Neural cell (in vitro differentiated cells): ENCODE results near the gene RNF7. TPM values are rescaled to one million over a fixed set of nuclear protein-coding genes. Genes with fewer than 3 reads are reported as not detected.

Experiments
- H2AFZ ChIP-seq: fragments of 200-600, 300-800 bp; sonication (generic), shearing (Covaris generic); 2 replicates; pipeline ENCODE4 v1.6.0; 2014; ENCODE audit warnings: low read depth, mild to moderate bottlenecking, antibody characterized with exemption, low read length, moderate library complexity
- H3F3A ChIP-seq: fragments of 200-600 bp; shearing (Covaris generic); 2 replicates; pipeline ENCODE4 v1.6.1; 2016; ENCODE audit warnings: mild to moderate bottlenecking, moderate library complexity, mixed read lengths, antibody characterized with exemption, low read length; ENCODE audit not compliant: insufficient read depth, poor library complexity, severe bottlenecking
- H3K27ac ChIP-seq: fragments of 200-600, 300-800 bp; sonication (generic), shearing (Covaris generic); 2 replicates; pipeline ENCODE4 v1.5.1; 2014; ENCODE audit warnings: mild to moderate bottlenecking, low read length, moderate library complexity
- H3K27me3 ChIP-seq: fragments of 300-800, 200-600 bp; sonication (generic), shearing (Covaris generic); 2 replicates; pipeline ENCODE4 v1.6.0; 2014; ENCODE audit warnings: mild to moderate bottlenecking, low read depth, low read length, moderate library complexity; ENCODE audit not compliant: insufficient read depth
- H3K36me3 ChIP-seq: fragments of 300-800, 200-600 bp; sonication (generic), shearing (Covaris generic); 2 replicates; pipeline ENCODE4 v1.5.1; 2014; ENCODE audit warnings: mild to moderate bottlenecking, antibody characterized with exemption, low read length, moderate library complexity; ENCODE audit not compliant: insufficient read depth
- H3K4me2 ChIP-seq: fragments of 300-800, 200-600 bp; sonication (generic), shearing (Covaris generic); 2 replicates; pipeline ENCODE4 v1.6.0; 2014; ENCODE audit warnings: mild to moderate bottlenecking, low read length
- H3K4me3 ChIP-seq: fragments of 300-800, 200-600 bp; sonication (generic), shearing (Covaris generic); 2 replicates; pipeline ENCODE4 v1.5.1; 2014; ENCODE audit warnings: mild to moderate bottlenecking, low read length, moderate library complexity
- H3K79me2 ChIP-seq: fragments of 200-600 bp; shearing (Covaris generic); replicated peaks from 2 replicates; pipeline ENCODE4 v1.6.0; 2014; ENCODE audit warnings: mild to moderate bottlenecking, low read length, moderate library complexity; ENCODE audit not compliant: insufficient read depth
- H3K9ac ChIP-seq: fragments of 300-800, 200-600 bp; sonication (generic), shearing (Covaris generic); 2 replicates; pipeline ENCODE4 v1.6.1; 2016; ENCODE audit warnings: mild to moderate bottlenecking, low read length, mixed read lengths
- H3K9me2 ChIP-seq: fragments of 200-600 bp; shearing (Covaris generic); 2 replicates; pipeline ENCODE4 v1.6.1; 2016; ENCODE audit warnings: mild to moderate bottlenecking, low read length, mixed read lengths; ENCODE audit not compliant: insufficient read depth
- H3K9me3 ChIP-seq: fragments of 200-600, 300-800 bp; sonication (generic), shearing (Covaris generic); 2 replicates; pipeline ENCODE4 v1.6.1; 2016; ENCODE audit warnings: mild to moderate bottlenecking, mixed run types, low read length, moderate library complexity, mixed read lengths
- H4K20me1 ChIP-seq: fragments of 200-600 bp; shearing (Covaris generic); 2 replicates; pipeline ENCODE4 v1.6.1; 2016; ENCODE audit warnings: mild to moderate bottlenecking, mixed run types; ENCODE audit not compliant: insufficient read depth
- CTCF ChIP-seq: fragments of 450-650 bp; IDR thresholded peaks from 2 replicates; pipeline ENCODE4 v1.5.1; 2014; ENCODE audit warnings: antibody characterized with exemption, mild to moderate bottlenecking, moderate library complexity; ENCODE audit not compliant: poor library complexity, severe bottlenecking
- EP300 ChIP-seq: fragments of 450-650 bp; conservative IDR thresholded peaks from 2 replicates; pipeline ENCODE4 v1.6.1; 2014; ENCODE audit warnings: antibody characterized with exemption, mild to moderate bottlenecking, moderate library complexity; ENCODE audit not compliant: poor library complexity, severe bottlenecking
- EZH2 ChIP-seq: fragments of 200-600, 300-800 bp; shearing (Covaris generic), sonication (generic); IDR thresholded peaks from 2 replicates; pipeline ENCODE4 v1.6.1; 2014; ENCODE audit warnings: antibody characterized with exemption, low read length, borderline replicate concordance, mild to moderate bottlenecking; ENCODE audit not compliant: insufficient read depth, poor library complexity, severe bottlenecking
- MXI1 ChIP-seq: fragments of 450-650 bp; conservative IDR thresholded peaks from 2 replicates; pipeline ENCODE4 v1.6.1; 2014; ENCODE audit warnings: antibody characterized with exemption, mild to moderate bottlenecking; ENCODE audit not compliant: poor library complexity, severe bottlenecking
- POLR2AphosphoS5 ChIP-seq: IDR thresholded peaks from 2 replicates; pipeline ENCODE4 v1.6.1; 2012
- RAD21 ChIP-seq: fragments of 450-650 bp; conservative IDR thresholded peaks from 2 replicates; pipeline ENCODE4 v1.6.1; 2014; ENCODE audit warnings: antibody characterized with exemption, mild to moderate bottlenecking, moderate library complexity
- REST ChIP-seq: IDR thresholded peaks from 2 replicates; pipeline ENCODE4 v1.6.1; 2012; ENCODE audit warnings: borderline replicate concordance
- SMC3 ChIP-seq: fragments of 450-650 bp; conservative IDR thresholded peaks from 2 replicates; pipeline ENCODE4 v1.6.1; 2014; ENCODE audit warnings: antibody characterized with exemption, mild to moderate bottlenecking, moderate library complexity; ENCODE audit not compliant: poor library complexity
- TAF1 ChIP-seq: IDR thresholded peaks from 2 replicates; pipeline ENCODE4 v1.6.1; 2012; ENCODE audit warnings: low read depth
- polyA plus RNA-seq: library from polyadenylated mRNA; depleted of rRNA; stranded (reverse); fragments of >200 nt; gene quantifications from 2 replicates; pipeline ENCODE4 v1.2.3, GENCODE V29; 2014

RNF7 gene
- polyA plus RNA-seq, 1 donor from 2014 or later = 170 TPM

GRCh38 chr3:141735176-141735575 lies 2.9 kb upstream of the RNF7 start:
- no peak overlapping the region for H3K9ac ChIP-seq
- H3F3A ChIP-seq = no peaks in the 10 kb centered on the region
- no peak overlapping the region for H3K27ac ChIP-seq
- TF ChIP-seq CTCF (no peak), RAD21 (no peak), REST (no peak), EP300 (no peak), SMC3 (no peak), POLR2AphosphoS5 (no peak), EZH2 (no peak), TAF1 (no peak), MXI1 (no peak)
- no peak overlapping the region for H3K4me2 ChIP-seq
- no peak overlapping the region for H3K4me3 ChIP-seq
- no peaks in the 10 kb centered on the region for H3K9me2 ChIP-seq
- H2AFZ ChIP-seq = no peak overlapping the region
- no peaks in the 10 kb centered on the region for H3K27me3 ChIP-seq
- H3K9me3 ChIP-seq = no peaks in the 10 kb centered on the region
- peaks cover 16% of the 10 kb centered on the region for H3K79me2 ChIP-seq
- H3K36me3 ChIP-seq = no peaks in the 10 kb centered on the region
- H4K20me1 ChIP-seq = no peaks in the 10 kb centered on the region

GRCh38 chr3:141735770-141736465 lies 2.2 kb upstream of the RNF7 start:
- H3K4me3 ChIP-seq = no peak overlapping the region
- no peaks in the 10 kb centered on the region for H3F3A ChIP-seq
- no peak overlapping the region for H3K27ac ChIP-seq
- no peak overlapping the region for H3K4me2 ChIP-seq
- H4K20me1 ChIP-seq = no peaks in the 10 kb centered on the region
- H3K27me3 ChIP-seq = no peaks in the 10 kb centered on the region
- no peak overlapping the region for H2AFZ ChIP-seq
- no peaks in the 10 kb centered on the region for H3K36me3 ChIP-seq
- peaks cover 23% of the 10 kb centered on the region for H3K79me2 ChIP-seq
- no peaks in the 10 kb centered on the region for H3K9me2 ChIP-seq
- no peak for TF ChIP-seq RAD21
- TF ChIP-seq EZH2 = no peak
- no peak for TF ChIP-seq REST
- TF ChIP-seq TAF1 = no peak
- no peak for TF ChIP-seq POLR2AphosphoS5
- TF ChIP-seq EP300 = no peak
- TF ChIP-seq MXI1 = no peak
- no peak for TF ChIP-seq SMC3
- TF ChIP-seq CTCF = no peak
- no peaks in the 10 kb centered on the region for H3K9me3 ChIP-seq
- H3K9ac ChIP-seq = no peak overlapping the region
